Stimulated activated CD4-positive, alpha-beta T cell treated with anti-CD3 and anti-CD28 coated beads, TNF-alpha, amount 100 ng/mL, for 4 hours (primary cell): ENCODE results near the gene EXOC6.
A peak's percentile ranks its signal among the peaks of the same experiment; 100 is the strongest.

Experiments used
- DNase-seq, 3 experiments: peaks; one replicate each; pipeline ENCODE4 v3.0.0-alpha.2; 2020; ENCODE audit warnings: low read depth in 3 of 3

The EXOC6 gene

GRCh38 chr10:92848441-92849233, at the start of gene EXOC6:
EXOC6 (plus strand) TSS chr10:92848520; CDS start chr10:92848534, 14 bp downstream.
- peak; percentile 70 to 74 (median 70) for DNase-seq

- DNase-seq, result no peak
Observed at GRCh38 chr10:92799568-92799967, 48.8 kb upstream of the EXOC6 start.

GRCh38 chr10:92800134-92800733, 48.1 kb upstream of the EXOC6 start:
- no peak for DNase-seq

GRCh38 chr10:92801978-92802872, 46.1 kb upstream of the EXOC6 start:
- no peak for DNase-seq

DNA sequence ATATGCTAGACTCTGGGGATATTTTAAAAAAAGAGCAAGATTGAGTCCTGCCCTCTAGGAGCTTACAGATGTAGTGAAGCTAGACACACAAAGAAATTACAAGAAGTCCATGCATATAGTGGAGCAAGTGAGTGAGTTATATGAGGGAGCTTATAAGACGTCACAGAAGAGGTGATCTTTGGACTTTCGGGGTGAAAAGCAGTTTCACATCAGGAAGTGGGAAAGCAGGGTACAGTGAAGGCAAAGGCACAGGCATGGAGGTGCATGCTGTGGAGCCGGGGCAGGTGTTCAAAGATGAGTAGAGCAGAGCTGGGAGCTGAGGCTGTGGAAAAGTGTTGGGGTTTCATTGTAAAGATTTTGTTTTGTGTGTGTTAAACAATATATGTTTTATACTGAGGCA, 38.5 kb upstream of the EXOC6 start:
- DNase-seq, result no peak

GRCh38 chr10:92810934-92811532, 37.3 kb upstream of the EXOC6 start:
- no peak for DNase-seq

GRCh38 chr10:92811986-92812385, 36.3 kb upstream of the EXOC6 start:
- DNase-seq, result no peak

- no peak for DNase-seq
Observed at GRCh38 chr10:92813979-92814378, 34.3 kb upstream of the EXOC6 start.

GRCh38 chr10:92814790-92815189, 33.5 kb upstream of the EXOC6 start:
- DNase-seq, result no peak

- DNase-seq, result no peak
Observed at GRCh38 chr10:92816091-92816531, 32.2 kb upstream of the EXOC6 start.

- DNase-seq, result no peak
Observed at GRCh38 chr10:92822060-92822634, 26.2 kb upstream of the EXOC6 start.

GRCh38 chr10:92822964-92823363, 25.4 kb upstream of the EXOC6 start:
- DNase-seq, result no peak

DNA sequence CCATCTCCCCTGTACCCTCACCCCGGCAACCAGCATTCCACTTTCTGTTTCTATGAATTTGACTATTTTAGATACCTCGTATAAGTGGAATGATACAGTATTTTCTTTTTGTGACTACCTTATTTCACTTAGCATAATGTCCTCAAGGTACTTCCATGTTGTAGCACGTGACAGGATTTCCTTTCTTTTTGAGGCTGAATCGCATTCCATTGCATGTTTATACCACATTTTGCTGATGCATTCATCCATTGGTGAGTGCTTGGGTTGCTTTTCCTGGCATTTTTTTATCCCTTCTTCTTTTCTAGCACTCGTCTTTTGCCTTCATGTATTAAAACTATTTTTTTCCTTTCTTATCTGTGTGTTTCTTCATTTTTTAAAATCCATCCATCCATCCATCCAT, 22.3 kb upstream of the EXOC6 start:
- no peak for DNase-seq

DNA sequence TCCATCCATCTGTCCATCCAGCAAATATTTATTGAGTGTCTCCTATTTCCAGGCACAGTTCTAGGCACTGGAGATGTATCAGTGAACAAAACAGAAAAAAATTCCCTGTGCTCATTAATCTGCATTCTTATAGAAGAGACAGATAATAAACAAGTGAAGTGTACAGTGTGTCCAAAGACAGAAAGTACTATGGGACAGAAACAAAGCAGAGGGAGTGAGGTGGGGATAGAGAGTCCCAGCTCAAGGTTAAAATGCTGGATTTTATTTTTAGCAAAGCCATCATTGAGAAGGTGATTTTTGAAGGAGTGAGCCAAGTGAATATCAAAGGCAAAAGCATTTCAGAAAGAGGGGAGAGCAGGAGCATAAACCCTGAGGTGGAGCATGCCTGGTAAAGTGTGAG, 21.8 kb upstream of the EXOC6 start:
- no peak for DNase-seq

GRCh38 chr10:92829042-92829785, 19.1 kb upstream of the EXOC6 start:
- DNase-seq, result no peak

- no peak for DNase-seq
Observed at GRCh38 chr10:92829786-92830377, 18.4 kb upstream of the EXOC6 start.

DNA sequence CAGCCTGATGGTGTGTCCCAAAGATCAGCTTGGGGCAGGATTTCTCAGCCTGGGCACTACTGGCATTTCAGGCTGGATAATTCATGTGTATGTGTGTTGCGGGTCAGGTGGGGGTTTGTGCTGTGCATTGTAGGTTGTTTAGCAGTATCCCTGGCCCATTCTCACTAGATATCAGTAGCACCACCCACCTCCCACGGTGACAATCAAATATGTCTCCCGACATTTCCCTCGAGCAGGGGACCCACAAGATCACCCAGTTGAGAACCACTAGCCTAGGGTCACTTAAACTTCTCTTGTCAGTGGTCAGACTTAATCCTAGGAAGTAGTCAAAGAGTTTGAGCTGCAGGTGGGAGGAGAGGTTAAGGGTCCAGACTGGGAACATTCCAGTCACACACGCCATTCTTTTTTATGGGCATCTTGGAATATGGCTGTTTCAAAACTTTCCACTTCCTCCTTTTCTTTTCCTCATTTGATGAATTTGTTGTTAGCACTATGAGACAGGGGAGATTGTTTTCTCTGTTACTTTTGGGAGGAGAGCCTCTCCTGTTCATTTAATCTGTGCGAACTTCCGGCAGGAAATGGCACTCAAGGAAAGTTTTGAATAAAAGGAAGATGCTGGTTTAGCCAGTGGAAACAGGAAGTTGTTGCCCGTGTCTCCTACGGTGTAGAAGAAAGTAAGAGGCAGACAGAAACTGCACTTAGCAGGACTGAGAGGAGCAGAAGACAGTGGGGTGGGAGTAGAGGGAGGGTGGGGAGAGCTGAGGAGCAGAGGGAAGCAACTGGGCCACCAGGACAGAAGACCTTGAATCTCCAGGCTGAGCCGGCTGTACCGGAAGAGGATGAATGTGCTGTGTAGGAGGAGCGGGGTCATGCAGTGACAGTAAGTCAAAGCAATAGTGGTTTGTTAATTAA, 17.6 kb upstream of the EXOC6 start:
- no peak for DNase-seq

DNA sequence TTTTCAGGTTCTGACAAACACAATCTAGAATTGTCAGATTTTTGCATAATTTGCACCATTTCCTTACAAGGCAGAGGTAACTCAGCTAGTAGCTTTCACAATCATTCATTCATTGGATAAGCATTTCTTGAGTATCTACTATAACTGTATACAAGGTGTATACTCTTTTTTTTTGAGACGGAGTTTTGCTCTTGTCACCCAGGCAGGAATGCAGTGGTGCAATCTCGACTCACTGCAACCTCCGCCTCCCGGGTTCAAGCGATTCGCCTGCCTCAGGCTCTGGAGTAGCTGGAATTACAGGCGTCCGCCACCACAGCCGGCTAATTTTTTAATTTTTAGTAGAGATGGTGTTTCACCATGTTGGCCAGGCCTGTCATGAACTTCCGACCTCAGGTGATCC, 16.2 kb upstream of the EXOC6 start:
- no peak for DNase-seq

DNA sequence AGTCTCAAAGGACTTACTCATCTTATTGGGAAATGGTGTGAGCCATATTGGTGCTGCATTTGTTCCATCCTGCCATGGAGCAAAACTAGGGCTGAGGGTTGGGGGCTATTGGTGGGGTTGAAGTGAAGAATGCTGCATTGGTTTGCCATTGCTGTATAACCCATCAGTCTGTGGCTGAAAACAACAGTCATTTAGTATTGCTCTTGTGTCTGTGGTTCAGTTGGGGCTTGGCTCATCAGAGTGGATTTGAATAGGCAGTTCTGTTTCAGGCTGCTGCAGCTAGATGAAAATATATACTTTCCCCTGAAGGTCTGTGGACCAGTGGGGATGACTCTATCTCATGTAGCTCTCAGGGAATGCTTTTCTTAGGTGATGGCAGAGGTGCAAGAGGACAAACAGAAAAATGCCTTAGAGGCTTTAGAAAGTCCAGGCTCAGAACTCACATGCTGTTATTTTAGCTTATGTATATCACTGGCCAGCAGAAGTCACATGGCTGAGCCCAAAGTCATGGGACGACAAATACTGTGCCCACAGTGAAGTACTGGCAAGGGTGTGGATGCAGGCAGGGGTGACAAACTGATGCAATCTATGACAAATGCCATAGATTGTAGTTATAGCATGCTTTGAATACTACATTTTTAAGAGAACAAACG, 15.2 kb upstream of the EXOC6 start:
- no peak for DNase-seq
